GM18526 (cell line): ENCODE measurements around the gene TRMT6.

Experiments
- POLR2A ChIP-seq: IDR thresholded peaks from 3 replicates; pipeline ENCODE4 v1.6.1; 2011; ENCODE audit not compliant: insufficient read length; ENCODE audit errors: extremely low read depth

TRMT6 gene

GRCh38 chr20:5950271-5951031 lies at the start of gene TRMT6, which contains the start of gene MCM8:
TRMT6 (minus strand) TSS chr20:5950533; CDS start chr20:5950405, 128 bp downstream.
MCM8 (plus strand) TSS chr20:5950652; CDS start chr20:5952016, 1,364 bp downstream.
- TF ChIP-seq POLR2A, result peak; percentile 75

GRCh38 chr20:5999783-6000182 lies 49.5 kb upstream of the TRMT6 start:
- TF ChIP-seq POLR2A, result no peak

DNA sequence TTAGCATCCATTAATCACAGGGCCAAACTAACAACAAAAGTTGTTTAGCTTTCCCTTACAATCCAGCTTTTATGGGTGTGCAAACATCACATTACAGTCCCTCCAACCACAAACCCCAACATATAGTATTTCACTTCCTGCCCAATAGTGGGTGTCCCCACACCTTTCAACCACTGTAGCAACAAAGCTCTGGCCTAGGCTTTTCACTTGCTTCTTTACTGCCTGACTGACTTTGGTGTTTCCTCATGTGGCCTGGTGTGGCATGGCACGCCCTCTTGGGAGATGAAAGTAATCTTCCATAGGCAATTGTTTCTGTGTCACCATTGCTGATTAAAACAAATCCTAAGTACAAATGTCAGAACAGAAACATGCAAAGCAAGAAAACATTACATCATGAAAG lies 46.4 kb upstream of the TRMT6 start:
- no peak for TF ChIP-seq POLR2A

DNA sequence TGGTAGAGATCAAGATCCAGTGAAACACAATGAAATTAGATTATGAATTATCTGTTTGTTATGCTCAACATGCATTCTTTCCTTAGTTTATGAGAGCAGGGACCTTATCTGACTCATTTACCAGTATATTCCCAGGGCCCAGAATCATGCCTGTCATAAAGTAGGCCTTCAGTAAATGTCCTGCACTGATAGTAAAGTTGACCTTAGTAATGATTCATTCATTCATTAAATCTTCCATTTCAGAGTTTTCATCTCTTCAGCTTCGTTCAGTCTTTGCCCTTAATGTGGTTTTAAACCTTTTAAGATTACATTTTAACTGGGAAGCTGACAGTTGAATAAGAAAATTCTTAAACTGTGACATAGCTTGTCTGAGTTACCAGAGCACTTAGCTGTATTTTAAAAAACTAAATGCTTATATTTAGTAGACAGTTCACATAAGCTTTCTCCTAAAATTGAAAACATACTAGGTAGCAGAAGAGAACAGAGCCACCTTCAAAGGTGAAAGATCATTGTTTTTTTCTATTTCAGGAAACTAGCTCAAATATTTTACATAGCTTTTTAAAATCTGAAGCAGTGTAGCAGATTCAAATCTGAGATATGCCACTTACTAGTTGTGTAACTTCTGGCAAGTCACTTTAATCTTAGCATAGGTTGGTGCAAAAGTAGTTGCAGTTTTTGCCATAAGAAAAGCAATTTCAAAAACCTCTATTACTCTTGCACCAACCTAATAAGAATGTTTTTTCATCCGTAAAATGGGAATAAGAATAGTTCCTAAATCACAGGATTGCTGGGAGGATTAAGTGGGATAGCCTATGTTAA lies 41.5 kb upstream of the TRMT6 start:
- TF ChIP-seq POLR2A, result no peak

- TF ChIP-seq POLR2A, result no peak
Observed at GRCh38 chr20:5990946-5991345, 40.6 kb upstream of the TRMT6 start.

DNA sequence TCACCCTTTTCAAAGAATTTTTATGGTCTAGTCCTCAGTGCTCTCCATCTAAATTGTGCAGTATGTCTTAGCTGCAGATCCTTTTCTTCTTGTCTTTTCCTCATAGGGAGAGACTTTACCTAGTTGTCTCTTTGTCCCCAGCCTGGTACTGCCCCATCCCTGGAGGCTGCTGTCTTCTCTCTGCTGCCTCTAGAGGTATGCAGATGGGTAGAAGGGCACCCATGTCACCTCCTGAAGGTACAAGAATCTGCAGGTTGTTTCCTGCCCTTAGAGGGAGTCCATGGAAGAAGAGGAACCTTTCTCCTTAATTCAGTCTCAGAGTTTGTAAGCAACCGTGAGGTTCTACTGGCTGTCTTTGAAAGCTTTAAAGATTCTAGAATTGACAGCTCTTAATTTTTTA lies 39.2 kb upstream of the TRMT6 start:
- TF ChIP-seq POLR2A, result no peak

DNA sequence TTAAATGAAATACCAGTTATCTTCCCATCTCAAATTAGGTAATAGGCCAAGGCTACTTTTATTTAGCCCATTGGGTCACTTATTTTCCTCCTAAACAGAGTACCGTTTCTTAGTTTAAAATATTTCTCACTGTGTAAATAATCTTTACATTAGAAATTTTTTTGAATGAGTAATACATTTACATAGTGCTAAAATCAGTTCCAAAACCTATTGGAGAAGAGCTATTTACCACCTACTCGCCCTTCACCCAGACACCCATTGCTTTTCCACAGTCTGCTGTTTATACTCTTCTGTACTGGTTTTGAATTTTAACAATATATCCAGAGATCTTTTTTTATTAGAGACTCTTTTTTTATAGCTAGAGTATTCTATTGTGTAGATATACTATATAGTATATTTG lies 37.0 kb upstream of the TRMT6 start:
- TF ChIP-seq POLR2A, result no peak

- TF ChIP-seq POLR2A, result no peak
Observed at GRCh38 chr20:5980720-5981538, 30.6 kb upstream of the TRMT6 start.

DNA sequence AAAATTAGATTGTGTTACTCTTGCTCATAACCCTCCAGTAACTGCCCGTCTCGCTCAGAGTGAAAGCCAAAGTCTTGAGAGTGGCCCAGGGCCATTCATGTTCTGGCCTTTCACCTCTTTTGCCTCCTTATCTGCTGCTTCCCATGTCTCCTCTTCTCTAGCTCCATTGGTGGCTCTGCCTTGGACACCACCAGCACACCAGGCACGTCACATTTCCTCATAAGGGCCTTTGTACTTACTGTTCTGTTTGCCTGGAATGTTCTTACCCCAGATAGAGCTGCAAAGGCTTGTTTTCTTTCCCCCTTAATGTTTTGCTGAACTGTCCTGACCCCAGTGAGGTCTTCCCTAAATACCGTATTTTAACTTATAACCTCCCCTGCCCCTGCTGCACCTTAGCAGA lies 29.5 kb upstream of the TRMT6 start:
- TF ChIP-seq POLR2A, result no peak

DNA sequence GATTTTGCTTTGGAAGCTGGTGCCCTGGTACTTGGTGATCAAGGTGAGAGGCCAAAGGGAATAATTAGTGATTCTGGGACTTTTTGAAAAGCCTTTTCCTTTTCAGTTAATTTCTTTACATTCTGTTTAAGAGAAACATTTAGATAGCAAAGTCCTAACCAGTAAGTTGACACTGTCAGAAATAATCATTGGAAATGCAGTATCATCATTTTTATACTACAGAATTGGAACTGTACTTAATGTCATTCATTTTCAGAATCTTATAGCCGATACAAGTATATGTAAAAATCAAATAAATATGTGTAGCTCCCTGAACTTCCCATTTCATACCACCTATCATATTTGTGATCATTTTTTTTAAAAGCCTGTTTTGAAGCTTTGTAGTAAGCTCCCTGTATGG lies 27.6 kb upstream of the TRMT6 start:
- TF ChIP-seq POLR2A, result no peak

- TF ChIP-seq POLR2A, result no peak
Observed at GRCh38 chr20:5977223-5977622, 26.9 kb upstream of the TRMT6 start.

- no peak for TF ChIP-seq POLR2A
Observed at GRCh38 chr20:5975778-5976177, 25.4 kb upstream of the TRMT6 start.

- no peak for TF ChIP-seq POLR2A
Observed at GRCh38 chr20:5974531-5974930, 24.2 kb upstream of the TRMT6 start.

GRCh38 chr20:5973971-5974370 lies 23.6 kb upstream of the TRMT6 start:
- TF ChIP-seq POLR2A, result no peak

GRCh38 chr20:5973172-5973571 lies 22.8 kb upstream of the TRMT6 start:
- TF ChIP-seq POLR2A, result no peak
